ENCODE data around the gene BLOC1S6.
"Not testable (repeated sequence)": the region's sequence is repeated elsewhere in the genome, so short reads cannot be mapped to it uniquely, and the experiment has no call there.

BLOC1S6 gene

DNA sequence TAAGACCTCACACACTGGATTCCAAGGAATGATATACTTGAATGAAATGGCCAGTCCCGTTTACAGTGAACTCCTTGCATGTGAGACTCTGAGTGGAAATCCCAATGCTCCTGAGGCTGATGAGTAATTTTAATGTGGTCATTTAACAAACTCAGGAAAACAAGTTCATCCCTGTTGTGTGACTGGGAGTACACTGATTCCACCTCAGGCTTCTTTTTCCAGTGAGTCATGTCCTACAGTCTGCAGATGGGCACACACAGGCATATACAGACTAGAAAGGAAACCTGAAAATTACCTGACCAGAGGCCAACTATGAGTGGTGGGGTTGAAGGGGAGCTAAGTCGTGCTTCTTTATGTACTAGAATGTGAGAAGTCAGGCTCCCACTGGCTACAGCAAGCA, 53.4 kb downstream of the BLOC1S6 start:
- no peak for DNase-seq (ENCODE audit: low spot score)

DNA sequence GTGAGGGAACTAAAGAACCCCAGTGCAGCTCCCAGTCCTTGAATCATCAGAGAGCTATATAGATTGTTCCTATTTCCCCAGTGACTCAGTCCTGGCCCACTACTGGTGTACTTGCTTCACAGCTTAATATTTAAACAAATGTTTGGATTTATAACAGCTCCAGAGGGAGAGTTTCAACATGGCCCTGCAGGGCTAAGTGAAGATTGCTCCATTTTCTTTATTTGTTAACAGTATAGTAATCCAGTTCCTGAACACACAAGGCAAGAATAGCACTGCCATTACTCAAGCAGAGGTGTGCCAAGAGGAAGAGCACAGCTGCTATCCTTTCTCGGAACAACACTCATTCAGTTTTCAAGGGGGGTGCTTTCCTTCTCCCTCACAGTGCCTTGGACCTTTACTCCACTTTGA, 54.2 kb downstream of the BLOC1S6 start:
- no peak for DNase-seq (ENCODE audit: low spot score)

DNA sequence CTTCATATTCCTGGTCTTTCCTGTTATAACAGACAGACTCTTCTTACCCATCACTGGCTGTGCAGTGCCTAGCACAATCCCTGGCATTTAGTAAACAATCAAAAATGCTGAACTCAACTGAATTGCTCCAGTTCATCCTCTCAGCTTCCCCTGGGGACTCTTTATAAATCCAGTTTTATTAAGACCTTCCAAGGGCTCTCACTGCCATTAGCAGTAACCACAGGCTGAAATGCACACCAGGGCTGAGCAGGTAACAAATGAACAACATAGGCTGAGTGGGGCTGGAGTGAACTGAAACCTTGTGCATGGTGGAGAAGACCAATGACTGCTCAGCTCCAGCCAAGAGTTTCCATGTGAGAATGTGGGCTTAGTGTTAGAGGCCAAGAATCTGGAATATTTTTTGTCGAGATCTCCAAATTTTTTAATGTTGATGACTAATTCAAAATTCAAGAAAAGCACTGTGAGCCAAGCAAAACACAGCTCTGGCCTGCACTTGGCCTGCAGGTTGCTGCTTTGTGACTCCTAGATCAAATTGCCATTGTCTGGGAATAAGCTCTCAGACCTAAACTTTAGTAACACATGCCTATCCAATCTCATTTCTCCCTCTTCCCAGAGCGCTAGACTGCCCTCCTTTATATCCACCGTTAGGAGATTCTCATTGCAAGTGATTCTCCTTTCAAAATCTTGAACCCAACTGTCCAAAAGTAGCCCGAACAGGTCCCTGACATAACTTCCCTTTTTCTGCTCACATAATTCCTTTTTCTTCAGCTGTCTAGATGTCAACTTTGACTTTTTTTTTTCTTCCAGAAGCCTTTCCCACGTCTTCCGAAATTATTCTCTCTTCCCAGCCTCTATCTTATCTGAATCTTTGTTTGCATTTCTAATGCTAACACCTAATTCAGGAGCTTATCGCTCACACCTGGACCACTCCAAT, 55.1 kb downstream of the BLOC1S6 start:
- DNase-seq (ENCODE audit: low spot score) = no peak

DNA sequence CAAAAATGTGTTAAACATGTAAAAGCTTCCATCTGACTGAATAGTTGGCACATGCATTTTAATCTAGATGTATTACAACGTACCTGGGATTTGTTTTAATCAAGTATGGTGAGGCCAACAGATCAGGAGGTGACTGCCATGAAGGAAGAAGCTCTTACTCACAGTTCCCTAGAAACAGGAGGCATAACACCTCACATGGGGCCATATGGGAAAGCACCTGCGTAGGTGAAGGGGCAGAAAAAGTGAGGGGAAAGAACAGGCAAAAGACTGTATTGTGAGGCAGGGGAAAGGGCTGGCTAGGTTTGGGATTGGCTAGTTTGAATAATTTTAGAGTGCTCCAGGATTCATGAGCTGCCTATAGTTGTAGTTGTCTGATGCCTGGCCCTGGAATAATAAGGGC, 57.3 kb downstream of the BLOC1S6 start:
- no peak for DNase-seq (ENCODE audit: low spot score)

DNA sequence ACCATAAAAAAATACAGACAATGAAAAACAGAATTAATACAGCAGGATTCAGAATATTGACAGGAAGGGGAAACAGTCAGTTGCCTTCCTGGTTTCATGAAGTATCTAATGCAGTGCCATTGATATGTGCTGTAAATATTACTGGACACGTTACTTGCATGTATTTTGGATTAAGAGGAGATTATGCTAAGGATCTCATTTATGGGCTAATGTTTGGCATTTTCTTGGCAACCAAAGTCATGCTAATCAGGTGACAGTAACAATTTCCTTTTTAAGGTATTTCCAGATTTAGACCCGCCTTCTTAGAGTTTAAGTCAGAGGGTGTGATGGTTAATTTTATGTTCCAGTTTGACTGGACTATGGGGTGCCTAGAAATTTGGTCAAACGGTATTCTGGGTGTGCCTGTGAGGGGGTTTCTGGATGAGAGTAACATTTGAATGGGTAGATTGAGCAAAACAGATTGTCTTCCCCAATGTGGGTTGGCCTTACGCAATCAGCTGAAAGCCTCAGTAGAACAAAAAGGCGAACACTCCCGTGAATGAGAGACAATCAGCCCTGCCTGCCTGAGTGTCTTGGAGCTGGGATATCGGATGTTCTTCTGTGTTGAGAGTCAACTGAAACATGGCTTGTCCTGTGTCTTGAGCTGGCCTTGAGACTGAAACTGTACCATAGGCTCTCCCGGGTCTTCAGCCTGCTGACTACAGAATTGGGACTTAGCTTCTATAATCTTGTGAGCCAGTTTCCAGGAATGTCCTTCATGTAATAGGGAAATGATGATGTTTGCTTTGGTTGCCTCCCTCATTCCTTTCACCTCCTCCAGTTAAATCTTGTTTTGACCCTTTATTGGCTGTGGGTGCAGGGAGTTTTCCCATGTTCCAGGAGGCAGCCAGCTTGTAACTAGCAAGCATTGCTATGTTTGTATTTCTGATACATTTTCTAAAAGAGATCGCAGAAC, 58.1 kb downstream of the BLOC1S6 start:
- DNase-seq (ENCODE audit: low spot score) = no peak

DNA sequence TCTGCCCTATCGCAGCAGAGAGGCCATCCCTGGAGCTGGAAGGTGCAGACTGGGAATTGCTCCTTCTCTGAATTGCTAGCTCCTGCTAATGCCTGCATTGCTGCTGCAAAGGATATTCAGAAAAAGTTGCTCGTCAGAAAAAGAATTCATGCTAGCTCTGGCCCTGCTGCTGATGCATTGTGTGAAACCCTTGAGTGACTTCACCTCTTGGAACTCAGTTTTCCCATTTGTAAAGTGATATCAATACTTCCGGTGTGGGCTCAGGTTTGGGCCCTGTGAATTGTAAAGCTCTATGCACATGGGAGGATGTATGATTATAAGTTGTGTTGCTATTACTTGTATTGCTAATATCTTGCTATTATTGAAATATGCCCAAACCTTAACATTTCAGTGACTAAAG, 59.0 kb downstream of the BLOC1S6 start:
- no peak for DNase-seq (ENCODE audit: low spot score)

DNA sequence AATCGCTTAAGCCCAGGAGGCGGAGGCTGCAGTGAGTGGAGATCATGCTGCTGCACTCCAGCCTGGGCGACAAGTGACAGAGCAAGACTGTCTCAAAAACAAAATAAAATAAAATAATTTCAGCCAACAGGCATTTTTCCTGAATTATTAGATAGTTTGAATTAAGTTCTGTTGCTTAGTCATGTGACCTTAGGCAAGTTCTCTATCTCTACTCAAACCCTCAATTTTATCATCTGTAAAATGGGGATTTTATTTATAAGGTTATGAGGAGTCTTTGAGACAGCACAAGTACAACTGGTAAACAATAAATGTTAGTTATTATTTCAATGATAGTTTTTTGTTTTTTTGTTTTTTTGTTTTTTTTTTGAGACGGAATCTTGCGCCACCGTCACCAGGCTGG, 60.6 kb downstream of the BLOC1S6 start:
- DNase-seq (ENCODE audit: low spot score) = no peak

DNA sequence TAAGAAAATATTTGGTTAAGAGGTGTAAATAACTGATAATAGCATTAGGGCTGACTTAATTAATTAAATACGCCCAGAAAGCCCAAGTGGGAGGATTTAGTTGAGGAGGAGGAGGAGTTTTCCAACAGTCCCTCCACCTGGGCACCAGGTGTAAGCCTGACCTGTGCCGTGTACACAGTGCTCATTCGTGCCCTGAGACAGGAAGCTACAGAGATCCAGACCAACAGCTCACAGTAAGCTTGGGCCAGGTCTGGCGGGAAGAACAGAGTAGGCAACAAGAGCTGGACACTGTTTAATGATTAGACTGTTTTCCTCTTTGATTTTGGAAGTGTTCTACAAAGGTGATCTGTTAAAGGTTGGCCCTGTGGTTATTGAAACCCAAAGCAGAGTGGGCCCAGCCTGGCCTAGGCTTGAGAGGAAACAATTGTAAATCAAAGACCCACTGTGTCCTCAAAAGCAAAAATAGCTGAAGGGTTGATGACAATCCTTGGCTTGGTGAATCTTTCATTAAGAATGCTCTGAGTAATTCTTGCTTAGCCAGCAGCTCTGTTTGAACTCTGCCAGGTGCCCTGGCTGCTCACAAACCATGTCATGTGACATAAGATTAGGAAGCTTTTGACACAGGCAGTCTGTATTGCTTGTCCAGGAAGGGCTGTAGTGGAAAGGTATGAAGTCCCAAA, 61.5 kb downstream of the BLOC1S6 start:
- no peak for DNase-seq (ENCODE audit: low spot score)

DNA sequence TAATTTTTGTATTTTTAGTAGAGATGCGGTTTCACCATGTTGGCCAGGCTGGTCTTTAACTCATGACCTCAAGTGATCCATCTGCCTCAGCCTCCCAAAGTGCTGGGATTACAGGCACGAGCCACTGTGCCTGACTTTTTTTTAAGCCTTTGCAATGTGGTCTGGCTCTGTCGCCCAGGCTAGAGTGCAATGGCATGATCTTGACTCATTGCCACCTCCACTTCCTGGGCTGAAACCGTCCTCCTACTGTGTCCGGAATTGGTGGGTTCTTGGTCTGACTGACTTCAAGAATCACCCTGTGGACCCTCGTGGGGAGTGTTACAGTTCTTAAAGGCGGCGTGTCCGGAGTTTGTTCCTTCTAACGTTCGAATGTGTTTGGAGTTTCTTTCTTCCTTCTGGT, 62.8 kb downstream of the BLOC1S6 start:
- not testable (repeated sequence) for DNase-seq (ENCODE audit: low spot score)

DNA sequence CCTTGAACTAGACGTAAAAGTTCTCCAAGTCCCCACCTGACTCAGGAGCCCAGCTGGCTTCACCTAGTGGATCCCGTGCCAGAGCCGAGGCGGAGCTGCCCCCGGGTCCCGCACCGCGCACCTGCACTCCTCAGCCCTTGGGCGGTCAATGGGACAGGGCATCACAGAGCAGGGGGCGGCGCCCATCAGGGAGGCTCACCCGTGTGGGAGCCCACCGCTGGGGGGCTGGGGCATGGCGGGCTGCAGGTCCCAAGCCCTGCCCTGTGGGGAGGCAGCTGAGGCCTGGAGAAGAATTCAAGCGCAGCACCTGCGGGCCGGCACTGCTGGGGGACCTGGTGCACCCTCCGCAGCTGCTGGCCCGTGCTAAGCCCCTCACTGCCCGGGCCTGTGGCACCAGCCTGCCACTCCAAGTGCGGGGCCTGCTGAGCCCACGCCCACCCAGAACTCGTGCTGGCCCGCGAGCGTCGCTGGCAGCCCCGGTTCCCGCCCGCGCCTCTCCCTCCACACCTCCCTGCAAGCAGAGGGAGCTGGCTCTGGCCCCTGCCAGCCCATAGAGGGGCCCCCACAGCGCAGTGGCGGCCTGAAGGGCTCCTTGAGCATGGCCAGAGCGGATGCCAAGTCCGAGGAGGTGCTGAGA, 63.8 kb downstream of the BLOC1S6 start:
- DNase-seq (ENCODE audit: low spot score) = no peak

DNA sequence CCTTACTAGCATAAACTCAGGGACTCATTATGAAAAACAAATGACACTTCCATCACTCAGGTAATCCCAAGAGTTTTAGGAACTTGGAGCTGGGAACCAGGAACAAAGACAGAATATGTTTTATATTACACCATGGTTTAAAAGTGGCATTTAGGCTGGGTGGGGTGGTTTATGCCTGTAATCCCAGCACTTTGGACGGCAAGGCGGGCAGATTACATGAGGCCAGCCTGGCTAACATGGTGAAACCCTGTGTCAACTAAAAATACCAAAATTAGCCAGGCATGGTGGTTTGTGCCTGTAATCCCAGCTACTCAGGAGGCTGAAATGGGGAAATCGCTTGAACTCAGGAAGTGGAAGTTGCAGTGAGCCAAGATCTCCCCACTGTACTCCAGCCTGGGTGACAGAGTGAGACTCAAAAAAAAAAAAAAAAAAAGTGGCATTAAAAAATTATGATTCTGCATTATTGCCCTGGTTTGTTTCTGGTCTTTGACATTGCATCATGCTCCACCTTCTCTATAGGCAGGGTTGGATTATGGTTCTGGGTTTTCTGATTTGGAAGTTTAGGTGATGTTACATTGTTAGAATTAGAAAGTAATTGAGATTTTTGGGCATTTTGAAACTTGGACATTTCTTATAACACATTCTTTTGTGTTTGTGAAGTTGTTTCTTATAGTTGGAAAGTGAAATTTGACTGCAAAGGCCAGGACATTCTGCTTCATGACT, 66.7 kb downstream of the BLOC1S6 start:
- no peak for DNase-seq (ENCODE audit: low spot score)

DNA sequence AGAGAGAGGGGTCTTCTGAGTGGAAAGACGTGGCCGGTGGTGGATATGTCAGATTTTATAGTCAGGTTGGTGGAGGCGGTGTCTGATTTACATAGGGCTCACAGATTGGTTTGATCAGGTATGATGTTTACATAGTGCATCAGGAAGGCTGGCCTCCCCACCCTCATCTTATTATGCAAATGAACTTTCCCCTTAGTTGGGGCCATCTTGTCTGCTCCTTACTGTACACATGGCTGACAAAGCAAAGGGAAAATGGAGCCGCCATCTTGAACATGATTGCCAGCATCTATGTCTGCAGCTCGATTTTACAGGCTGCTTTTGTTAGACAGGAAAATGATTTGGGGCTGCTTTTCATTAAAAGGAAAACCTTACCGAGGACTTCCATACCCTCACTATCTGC, 67.6 kb downstream of the BLOC1S6 start:
- no peak for DNase-seq (ENCODE audit: low spot score)

DNA sequence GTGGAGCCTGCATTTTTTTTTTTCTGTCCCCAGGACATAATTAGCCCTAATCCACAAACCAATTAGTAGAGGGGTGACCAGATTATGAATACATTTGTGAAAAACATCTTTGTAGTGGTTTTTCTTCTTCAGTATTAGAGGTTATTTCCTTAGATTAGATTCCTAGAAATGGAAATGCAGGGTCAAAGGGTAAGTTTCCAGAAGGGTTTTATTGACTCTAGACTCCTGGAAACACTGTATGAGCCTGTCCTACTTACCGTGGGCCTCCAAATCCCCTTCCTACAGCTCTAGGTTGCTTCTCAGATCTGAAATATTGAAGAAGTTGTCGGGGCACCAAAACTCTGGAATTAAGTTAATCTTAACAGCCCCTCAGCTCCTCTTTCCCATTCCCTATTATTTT, 70.1 kb downstream of the BLOC1S6 start:
- DNase-seq (ENCODE audit: low spot score) = no peak

DNA sequence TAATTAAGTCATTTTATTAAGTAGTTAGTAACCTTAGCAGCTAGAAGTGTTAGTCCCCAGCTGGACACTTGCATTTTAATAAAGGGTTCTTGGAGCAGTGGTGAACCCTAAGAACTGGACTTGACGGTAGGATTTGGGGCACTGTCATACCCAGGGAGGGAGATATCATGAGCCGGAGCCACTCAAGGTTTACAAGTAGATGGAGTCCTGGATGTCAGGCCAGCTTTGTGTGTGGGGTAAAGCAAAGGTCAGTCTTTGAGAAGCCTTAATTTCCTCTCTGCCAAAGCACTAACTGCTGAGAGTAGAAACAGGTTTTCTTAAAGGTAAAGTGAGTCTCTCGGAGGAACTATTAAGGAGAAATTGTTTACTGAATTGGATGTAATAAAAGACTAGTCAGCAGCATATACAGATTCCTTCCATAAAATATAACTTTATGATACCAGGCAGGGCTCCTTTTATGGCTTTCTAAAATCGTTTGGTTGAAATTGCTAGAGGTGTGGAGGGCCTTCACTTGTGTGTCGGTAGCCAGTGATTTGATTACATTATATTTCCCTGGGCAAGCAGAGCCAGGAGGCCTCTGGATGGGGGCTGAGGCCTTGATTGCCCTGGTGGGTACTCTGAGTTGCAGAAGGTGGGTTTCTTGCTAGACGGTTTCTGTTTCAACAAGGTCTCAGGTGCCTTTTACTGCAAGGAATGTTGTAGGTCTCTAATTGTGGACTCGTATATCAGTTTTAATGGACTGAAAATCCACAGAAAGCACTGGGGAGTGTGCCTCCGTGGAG, 70.8 kb downstream of the BLOC1S6 start:
- no peak for DNase-seq (ENCODE audit: low spot score)

Small RNA genes within 50 kb of the gene (small RNA-seq; reads per million reads assigned to genes)
- gene DPPA5P2 (0 reads per million in 2 experiments), gene RF00019 (0 reads per million in 2 experiments)

All from SK-N-DZ (cell line).